GM18498 (cell line): Measurements from ENCODE around the gene FAM98B.

Experiments used
- ATAC-seq: cut with Tn5 transposase; IDR thresholded peaks from one replicate; pipeline ENCODE4 v1.9.1; 2021; ENCODE audit warnings: mild to moderate bottlenecking, moderate library complexity; ENCODE audit not compliant: unreplicated experiment

Gene FAM98B

GRCh38 chr15:38460543-38460942 is 6.6 kb downstream of the FAM98B start:
- ATAC-seq = no peak

- ATAC-seq = peak; percentile 84
These were observed 7.3 kb downstream of the FAM98B start for GRCh38 chr15:38461066-38461833.

GRCh38 chr15:38463893-38464292 is 10.0 kb downstream of the FAM98B start:
- ATAC-seq = no peak

GRCh38 chr15:38464675-38465074 is 10.7 kb downstream of the FAM98B start:
- ATAC-seq = no peak

- no peak for ATAC-seq
These were observed 16.9 kb downstream of the FAM98B start for GRCh38 chr15:38470816-38471215.

- no peak for ATAC-seq
These were observed 18.0 kb downstream of the FAM98B start for GRCh38 chr15:38471974-38472373.

- peak; percentile 97 for ATAC-seq
These were observed 20.3 kb downstream of the FAM98B start for GRCh38 chr15:38474155-38474757.

GRCh38 chr15:38475361-38475760 is 21.4 kb downstream of the FAM98B start:
- no peak for ATAC-seq

- no peak for ATAC-seq
These were observed 22.2 kb downstream of the FAM98B start for GRCh38 chr15:38476120-38476519.

GRCh38 chr15:38477637-38478036 is 23.7 kb downstream of the FAM98B start:
- ATAC-seq = no peak

- ATAC-seq = no peak
These were observed 25.3 kb downstream of the FAM98B start for GRCh38 chr15:38479266-38479665.

- ATAC-seq = no peak
These were observed 25.8 kb downstream of the FAM98B start for GRCh38 chr15:38479756-38480155.

GRCh38 chr15:38481113-38481512 is 27.2 kb downstream of the FAM98B start:
- no peak for ATAC-seq

- no peak for ATAC-seq
These were observed 27.8 kb downstream of the FAM98B start for GRCh38 chr15:38481761-38482160.

GRCh38 chr15:38482572-38482971 is 28.6 kb downstream of the FAM98B start:
- ATAC-seq = no peak

GRCh38 chr15:38486936-38487335 is 33.0 kb downstream of the FAM98B start:
- no peak for ATAC-seq

GRCh38 chr15:38487378-38487777 is 33.5 kb downstream of the FAM98B start:
- ATAC-seq = no peak

- no peak for ATAC-seq
These were observed 36.5 kb downstream of the FAM98B start for GRCh38 chr15:38490242-38490922.

- ATAC-seq = no peak
These were observed 42.2 kb downstream of the FAM98B start for GRCh38 chr15:38496151-38496550.

GRCh38 chr15:38499651-38500050 is 45.7 kb downstream of the FAM98B start:
- ATAC-seq = no peak

- no peak for ATAC-seq
These were observed 49.6 kb downstream of the FAM98B start for GRCh38 chr15:38503496-38503895.
